HG02623 (cell line): ENCODE data around the gene SYT2.
"Not testable (repeated sequence)": the region's sequence is repeated elsewhere in the genome, so short reads cannot be mapped to it uniquely, and the experiment has no call there.

Experiments used
- ATAC-seq: cut with Tn5 transposase; IDR thresholded peaks from one replicate; pipeline ENCODE4 v1.9.1; 2021; ENCODE audit warnings: moderate library complexity; ENCODE audit not compliant: unreplicated experiment

SYT2 gene

GRCh38 chr1:202599669-202600431 lies 110.4 kb downstream of the SYT2 start:
- no peak for ATAC-seq

GRCh38 chr1:202597090-202597761 lies 113.0 kb downstream of the SYT2 start:
- no peak for ATAC-seq

- ATAC-seq: no peak
These were observed 113.6 kb downstream of the SYT2 start for GRCh38 chr1:202596638-202597037.

GRCh38 chr1:202593845-202594244 lies 116.4 kb downstream of the SYT2 start:
- no peak for ATAC-seq

GRCh38 chr1:202592146-202592545 lies 118.1 kb downstream of the SYT2 start:
- ATAC-seq: no peak

- ATAC-seq: no peak
These were observed 118.7 kb downstream of the SYT2 start for GRCh38 chr1:202591515-202591914.

GRCh38 chr1:202590975-202591411 lies 119.3 kb downstream of the SYT2 start:
- no peak for ATAC-seq

- ATAC-seq: no peak
These were observed 120.1 kb downstream of the SYT2 start for GRCh38 chr1:202590126-202590525.

- no peak for ATAC-seq
These were observed 120.9 kb downstream of the SYT2 start for GRCh38 chr1:202589190-202589930.

GRCh38 chr1:202588503-202589189 lies 121.6 kb downstream of the SYT2 start:
- no peak for ATAC-seq

- ATAC-seq: no peak
These were observed 122.3 kb downstream of the SYT2 start for GRCh38 chr1:202587859-202588485.

- no peak for ATAC-seq
These were observed 123.4 kb downstream of the SYT2 start for GRCh38 chr1:202586871-202587270.

GRCh38 chr1:202586018-202586821 lies 124.0 kb downstream of the SYT2 start:
- no peak for ATAC-seq

GRCh38 chr1:202585590-202585933 lies 124.7 kb downstream of the SYT2 start:
- ATAC-seq: no peak

- ATAC-seq: no peak
These were observed 125.3 kb downstream of the SYT2 start for GRCh38 chr1:202584707-202585589.

GRCh38 chr1:202582350-202582749 lies 127.9 kb downstream of the SYT2 start:
- not testable (repeated sequence) for ATAC-seq

GRCh38 chr1:202580619-202581018 lies 129.6 kb downstream of the SYT2 start:
- ATAC-seq: no peak

- no peak for ATAC-seq
These were observed 130.4 kb downstream of the SYT2 start for GRCh38 chr1:202579806-202580205.

- no peak for ATAC-seq
These were observed 131.7 kb downstream of the SYT2 start for GRCh38 chr1:202578565-202578964.
